GM23338 (cell line): Measurements from ENCODE around the gene CFAP92.

Experiments
- EZH2 ChIP-seq: fragments of 200-600 bp; sonication (generic); IDR thresholded peaks from one replicate; pipeline ENCODE4 v1.8.0; 2017; ENCODE audit warnings: antibody characterized with exemption, mild to moderate bottlenecking, low read depth; ENCODE audit not compliant: unreplicated experiment
- EZH2phosphoT487 ChIP-seq: fragments of 200-600 bp; sonication (generic); IDR thresholded peaks from one replicate; pipeline ENCODE4 v1.8.1; 2018; ENCODE audit warnings: antibody characterized with exemption; ENCODE audit not compliant: unreplicated experiment
- POLR2AphosphoS5 ChIP-seq: IDR thresholded peaks from 2 replicates; pipeline ENCODE4 v1.6.1; 2016; ENCODE audit warnings: antibody characterized with exemption, low read depth
- TF ChIP-seq, protein P1 (sequence below), 2 experiments: fragments of 200-600 bp in 1 of 2; sonication (generic) in 1 of 2; conservative IDR thresholded peaks; 2 replicates each; pipeline versions ENCODE4 v1.5.1 to v1.6.1; 2016 to 2017; ENCODE audit warnings: antibody characterized with exemption in 2 of 2, low read depth in 2 of 2, mild to moderate bottlenecking in 2 of 2, moderate library complexity in 1 of 2
- TF ChIP-seq, protein P2 (sequence below): IDR thresholded peaks from one replicate; pipeline ENCODE4 v1.6.1; 2018; ENCODE audit warnings: antibody characterized with exemption; ENCODE audit not compliant: unreplicated experiment

DNA sequence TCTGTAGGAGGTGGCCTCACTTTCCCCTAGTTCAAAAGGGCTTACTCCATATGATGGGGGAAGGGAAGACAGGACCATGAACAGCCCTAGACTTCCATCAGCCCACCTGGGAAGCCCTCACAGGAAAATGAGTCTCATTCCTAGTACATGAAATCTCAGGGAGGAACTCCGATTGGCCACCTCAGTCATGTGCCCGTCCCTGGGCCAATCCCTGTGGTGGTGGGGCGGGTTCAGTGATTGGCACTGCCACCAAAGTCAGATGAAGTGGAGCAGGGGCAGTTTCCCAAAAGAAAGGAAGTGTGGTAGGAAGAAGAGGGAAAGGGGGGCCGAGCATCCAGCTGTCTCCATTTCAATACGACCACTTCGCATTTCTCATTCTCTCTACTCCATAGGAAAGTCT, 40.8 kb upstream of the CFAP92 start:
- TF ChIP-seq, protein P1, sequence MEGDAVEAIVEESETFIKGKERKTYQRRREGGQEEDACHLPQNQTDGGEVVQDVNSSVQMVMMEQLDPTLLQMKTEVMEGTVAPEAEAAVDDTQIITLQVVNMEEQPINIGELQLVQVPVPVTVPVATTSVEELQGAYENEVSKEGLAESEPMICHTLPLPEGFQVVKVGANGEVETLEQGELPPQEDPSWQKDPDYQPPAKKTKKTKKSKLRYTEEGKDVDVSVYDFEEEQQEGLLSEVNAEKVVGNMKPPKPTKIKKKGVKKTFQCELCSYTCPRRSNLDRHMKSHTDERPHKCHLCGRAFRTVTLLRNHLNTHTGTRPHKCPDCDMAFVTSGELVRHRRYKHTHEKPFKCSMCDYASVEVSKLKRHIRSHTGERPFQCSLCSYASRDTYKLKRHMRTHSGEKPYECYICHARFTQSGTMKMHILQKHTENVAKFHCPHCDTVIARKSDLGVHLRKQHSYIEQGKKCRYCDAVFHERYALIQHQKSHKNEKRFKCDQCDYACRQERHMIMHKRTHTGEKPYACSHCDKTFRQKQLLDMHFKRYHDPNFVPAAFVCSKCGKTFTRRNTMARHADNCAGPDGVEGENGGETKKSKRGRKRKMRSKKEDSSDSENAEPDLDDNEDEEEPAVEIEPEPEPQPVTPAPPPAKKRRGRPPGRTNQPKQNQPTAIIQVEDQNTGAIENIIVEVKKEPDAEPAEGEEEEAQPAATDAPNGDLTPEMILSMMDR (conservative IDR thresholded peaks at IDR 0.05; ENCODE audit: low read depth in 2 of 2) = no peak
- TF ChIP-seq, protein P2, sequence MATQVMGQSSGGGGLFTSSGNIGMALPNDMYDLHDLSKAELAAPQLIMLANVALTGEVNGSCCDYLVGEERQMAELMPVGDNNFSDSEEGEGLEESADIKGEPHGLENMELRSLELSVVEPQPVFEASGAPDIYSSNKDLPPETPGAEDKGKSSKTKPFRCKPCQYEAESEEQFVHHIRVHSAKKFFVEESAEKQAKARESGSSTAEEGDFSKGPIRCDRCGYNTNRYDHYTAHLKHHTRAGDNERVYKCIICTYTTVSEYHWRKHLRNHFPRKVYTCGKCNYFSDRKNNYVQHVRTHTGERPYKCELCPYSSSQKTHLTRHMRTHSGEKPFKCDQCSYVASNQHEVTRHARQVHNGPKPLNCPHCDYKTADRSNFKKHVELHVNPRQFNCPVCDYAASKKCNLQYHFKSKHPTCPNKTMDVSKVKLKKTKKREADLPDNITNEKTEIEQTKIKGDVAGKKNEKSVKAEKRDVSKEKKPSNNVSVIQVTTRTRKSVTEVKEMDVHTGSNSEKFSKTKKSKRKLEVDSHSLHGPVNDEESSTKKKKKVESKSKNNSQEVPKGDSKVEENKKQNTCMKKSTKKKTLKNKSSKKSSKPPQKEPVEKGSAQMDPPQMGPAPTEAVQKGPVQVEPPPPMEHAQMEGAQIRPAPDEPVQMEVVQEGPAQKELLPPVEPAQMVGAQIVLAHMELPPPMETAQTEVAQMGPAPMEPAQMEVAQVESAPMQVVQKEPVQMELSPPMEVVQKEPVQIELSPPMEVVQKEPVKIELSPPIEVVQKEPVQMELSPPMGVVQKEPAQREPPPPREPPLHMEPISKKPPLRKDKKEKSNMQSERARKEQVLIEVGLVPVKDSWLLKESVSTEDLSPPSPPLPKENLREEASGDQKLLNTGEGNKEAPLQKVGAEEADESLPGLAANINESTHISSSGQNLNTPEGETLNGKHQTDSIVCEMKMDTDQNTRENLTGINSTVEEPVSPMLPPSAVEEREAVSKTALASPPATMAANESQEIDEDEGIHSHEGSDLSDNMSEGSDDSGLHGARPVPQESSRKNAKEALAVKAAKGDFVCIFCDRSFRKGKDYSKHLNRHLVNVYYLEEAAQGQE = no peak
- TF ChIP-seq POLR2AphosphoS5 = no peak
- no peak for TF ChIP-seq EZH2
- TF ChIP-seq EZH2phosphoT487 = no peak
